Panc1 (cell line): ENCODE measurements around the gene THAP11.

Source experiments
- POLR2AphosphoS5 ChIP-seq: IDR thresholded peaks from 2 replicates; pipeline ENCODE4 v1.6.1; 2012; ENCODE audit warnings: mild to moderate bottlenecking, low read depth, low read length, moderate library complexity
- TCF7L2 ChIP-seq: IDR thresholded peaks from 2 replicates; pipeline ENCODE4 v1.6.1; 2011; ENCODE audit warnings: mild to moderate bottlenecking, low read depth, low read length, inconsistent platforms
- TF ChIP-seq, protein P1 (sequence below): fragments of 450-650 bp; IDR thresholded peaks from 2 replicates; pipeline ENCODE4 v1.5.1; 2017; ENCODE audit warnings: mild to moderate bottlenecking

DNA sequence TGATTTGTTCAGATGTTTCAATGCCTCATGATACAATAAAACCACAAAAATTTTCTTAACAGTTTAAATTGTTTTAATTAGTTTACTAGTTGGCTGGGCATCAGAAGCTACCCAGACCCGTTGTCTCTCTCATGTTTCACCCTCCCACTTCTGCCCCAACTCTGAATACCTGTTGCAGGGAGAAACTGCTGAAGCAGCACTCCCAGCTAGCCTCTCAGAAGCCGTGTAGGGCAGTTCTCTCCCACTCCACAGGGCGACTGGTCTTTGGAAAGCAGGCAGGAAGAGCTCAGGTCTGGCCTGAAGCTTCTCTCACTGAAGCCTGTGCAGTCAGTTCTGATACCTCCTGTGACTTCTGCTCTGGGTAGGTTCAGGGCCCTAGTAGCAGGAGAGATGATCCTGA, 29.1 kb downstream of the THAP11 start:
- TF ChIP-seq, protein P1, sequence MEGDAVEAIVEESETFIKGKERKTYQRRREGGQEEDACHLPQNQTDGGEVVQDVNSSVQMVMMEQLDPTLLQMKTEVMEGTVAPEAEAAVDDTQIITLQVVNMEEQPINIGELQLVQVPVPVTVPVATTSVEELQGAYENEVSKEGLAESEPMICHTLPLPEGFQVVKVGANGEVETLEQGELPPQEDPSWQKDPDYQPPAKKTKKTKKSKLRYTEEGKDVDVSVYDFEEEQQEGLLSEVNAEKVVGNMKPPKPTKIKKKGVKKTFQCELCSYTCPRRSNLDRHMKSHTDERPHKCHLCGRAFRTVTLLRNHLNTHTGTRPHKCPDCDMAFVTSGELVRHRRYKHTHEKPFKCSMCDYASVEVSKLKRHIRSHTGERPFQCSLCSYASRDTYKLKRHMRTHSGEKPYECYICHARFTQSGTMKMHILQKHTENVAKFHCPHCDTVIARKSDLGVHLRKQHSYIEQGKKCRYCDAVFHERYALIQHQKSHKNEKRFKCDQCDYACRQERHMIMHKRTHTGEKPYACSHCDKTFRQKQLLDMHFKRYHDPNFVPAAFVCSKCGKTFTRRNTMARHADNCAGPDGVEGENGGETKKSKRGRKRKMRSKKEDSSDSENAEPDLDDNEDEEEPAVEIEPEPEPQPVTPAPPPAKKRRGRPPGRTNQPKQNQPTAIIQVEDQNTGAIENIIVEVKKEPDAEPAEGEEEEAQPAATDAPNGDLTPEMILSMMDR, result no peak
- TF ChIP-seq POLR2AphosphoS5, result no peak
- no peak for TF ChIP-seq TCF7L2
